Measurements from ENCODE around the gene KRT27. TPM values are rescaled to one million over a fixed set of nuclear protein-coding genes. Genes with fewer than 3 reads are reported as not detected.
A peak's percentile ranks its signal among the peaks of the same experiment; 100 is the strongest.

The KRT27 gene
- total and polyA plus RNA-seq, 9 of the 15 experiments (the other 6 are each of a cell fraction or from before 2014, with no cell fraction given) = 0.10 TPM; not detected in 8

DNA sequence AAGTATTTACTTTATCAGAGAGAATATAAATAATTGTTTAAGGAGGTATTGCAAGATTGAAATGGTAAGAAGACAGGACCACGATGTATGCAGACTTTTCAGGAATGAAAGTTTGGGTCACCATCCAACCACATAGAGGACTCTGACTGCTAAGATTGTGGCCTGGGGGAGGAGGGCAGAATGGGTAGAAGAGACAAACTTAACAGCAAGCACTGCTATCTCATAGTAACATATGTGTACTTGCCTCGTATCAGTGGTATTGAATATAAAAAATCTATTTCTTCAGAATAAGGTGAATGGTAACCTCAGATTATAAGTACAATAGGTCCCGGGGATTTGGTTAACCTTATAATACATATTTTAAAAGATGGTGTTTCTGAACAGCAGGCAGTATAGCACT, 34.2 kb upstream of the KRT27 start (continued):
- TF ChIP-seq, protein P1, sequence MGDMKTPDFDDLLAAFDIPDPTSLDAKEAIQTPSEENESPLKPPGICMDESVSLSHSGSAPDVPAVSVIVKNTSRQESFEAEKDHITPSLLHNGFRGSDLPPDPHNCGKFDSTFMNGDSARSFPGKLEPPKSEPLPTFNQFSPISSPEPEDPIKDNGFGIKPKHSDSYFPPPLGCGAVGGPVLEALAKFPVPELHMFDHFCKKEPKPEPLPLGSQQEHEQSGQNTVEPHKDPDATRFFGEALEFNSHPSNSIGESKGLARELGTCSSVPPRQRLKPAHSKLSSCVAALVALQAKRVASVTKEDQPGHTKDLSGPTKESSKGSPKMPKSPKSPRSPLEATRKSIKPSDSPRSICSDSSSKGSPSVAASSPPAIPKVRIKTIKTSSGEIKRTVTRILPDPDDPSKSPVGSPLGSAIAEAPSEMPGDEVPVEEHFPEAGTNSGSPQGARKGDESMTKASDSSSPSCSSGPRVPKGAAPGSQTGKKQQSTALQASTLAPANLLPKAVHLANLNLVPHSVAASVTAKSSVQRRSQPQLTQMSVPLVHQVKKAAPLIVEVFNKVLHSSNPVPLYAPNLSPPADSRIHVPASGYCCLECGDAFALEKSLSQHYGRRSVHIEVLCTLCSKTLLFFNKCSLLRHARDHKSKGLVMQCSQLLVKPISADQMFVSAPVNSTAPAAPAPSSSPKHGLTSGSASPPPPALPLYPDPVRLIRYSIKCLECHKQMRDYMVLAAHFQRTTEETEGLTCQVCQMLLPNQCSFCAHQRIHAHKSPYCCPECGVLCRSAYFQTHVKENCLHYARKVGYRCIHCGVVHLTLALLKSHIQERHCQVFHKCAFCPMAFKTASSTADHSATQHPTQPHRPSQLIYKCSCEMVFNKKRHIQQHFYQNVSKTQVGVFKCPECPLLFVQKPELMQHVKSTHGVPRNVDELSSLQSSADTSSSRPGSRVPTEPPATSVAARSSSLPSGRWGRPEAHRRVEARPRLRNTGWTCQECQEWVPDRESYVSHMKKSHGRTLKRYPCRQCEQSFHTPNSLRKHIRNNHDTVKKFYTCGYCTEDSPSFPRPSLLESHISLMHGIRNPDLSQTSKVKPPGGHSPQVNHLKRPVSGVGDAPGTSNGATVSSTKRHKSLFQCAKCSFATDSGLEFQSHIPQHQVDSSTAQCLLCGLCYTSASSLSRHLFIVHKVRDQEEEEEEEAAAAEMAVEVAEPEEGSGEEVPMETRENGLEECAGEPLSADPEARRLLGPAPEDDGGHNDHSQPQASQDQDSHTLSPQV (IDR thresholded peaks at IDR 0.05) = peak; percentile 29; the same call in 1 of the 2 replicates
- TF ChIP-seq U2AF1 (optimal IDR thresholded peaks at IDR 0.05; ENCODE audit: low read depth, low read length) (no peak), FOS (IDR thresholded peaks at IDR 0.05; ENCODE audit: extremely low read depth, insufficient read length) (no peak), TAL1 (IDR thresholded peaks at IDR 0.05) (peak; percentile 69), MAFK (IDR thresholded peaks at IDR 0.05; ENCODE audit: low read length) (no peak), SUPT5H (IDR thresholded peaks at IDR 0.05) (no peak), NFIC (IDR thresholded peaks at IDR 0.05) (peak; percentile 34; the same call in 1 of the 2 replicates), POLR2AphosphoS5 (IDR thresholded peaks at IDR 0.05; ENCODE audit: control insufficient read depth, insufficient read depth, low read depth, low read length) (0 out of 2 replicates have a peak, but pooled peaks have one; percentile 27), KDM1A (IDR thresholded peaks at IDR 0.05) (peak; percentile 75 to 84), CC2D1A (IDR thresholded peaks at IDR 0.05) (peak; percentile 47; the same call in 1 of the 2 replicates), TEAD4 (IDR thresholded peaks at IDR 0.05; ENCODE audit: low read length) (peak; percentile 77), TEAD4 (CRISPR knock-in tag; IDR thresholded peaks at IDR 0.05; ENCODE audit: borderline replicate concordance) (no peak), CBFA2T2 (conservative IDR thresholded peaks at IDR 0.05) (peak; percentile 70), SMARCE1 (IDR thresholded peaks at IDR 0.05) (no peak), HDAC2 (IDR thresholded peaks at IDR 0.05) (0 out of 2 replicates have a peak, but pooled peaks have one; percentile 17)
- TF ChIP-seq, protein P2, sequence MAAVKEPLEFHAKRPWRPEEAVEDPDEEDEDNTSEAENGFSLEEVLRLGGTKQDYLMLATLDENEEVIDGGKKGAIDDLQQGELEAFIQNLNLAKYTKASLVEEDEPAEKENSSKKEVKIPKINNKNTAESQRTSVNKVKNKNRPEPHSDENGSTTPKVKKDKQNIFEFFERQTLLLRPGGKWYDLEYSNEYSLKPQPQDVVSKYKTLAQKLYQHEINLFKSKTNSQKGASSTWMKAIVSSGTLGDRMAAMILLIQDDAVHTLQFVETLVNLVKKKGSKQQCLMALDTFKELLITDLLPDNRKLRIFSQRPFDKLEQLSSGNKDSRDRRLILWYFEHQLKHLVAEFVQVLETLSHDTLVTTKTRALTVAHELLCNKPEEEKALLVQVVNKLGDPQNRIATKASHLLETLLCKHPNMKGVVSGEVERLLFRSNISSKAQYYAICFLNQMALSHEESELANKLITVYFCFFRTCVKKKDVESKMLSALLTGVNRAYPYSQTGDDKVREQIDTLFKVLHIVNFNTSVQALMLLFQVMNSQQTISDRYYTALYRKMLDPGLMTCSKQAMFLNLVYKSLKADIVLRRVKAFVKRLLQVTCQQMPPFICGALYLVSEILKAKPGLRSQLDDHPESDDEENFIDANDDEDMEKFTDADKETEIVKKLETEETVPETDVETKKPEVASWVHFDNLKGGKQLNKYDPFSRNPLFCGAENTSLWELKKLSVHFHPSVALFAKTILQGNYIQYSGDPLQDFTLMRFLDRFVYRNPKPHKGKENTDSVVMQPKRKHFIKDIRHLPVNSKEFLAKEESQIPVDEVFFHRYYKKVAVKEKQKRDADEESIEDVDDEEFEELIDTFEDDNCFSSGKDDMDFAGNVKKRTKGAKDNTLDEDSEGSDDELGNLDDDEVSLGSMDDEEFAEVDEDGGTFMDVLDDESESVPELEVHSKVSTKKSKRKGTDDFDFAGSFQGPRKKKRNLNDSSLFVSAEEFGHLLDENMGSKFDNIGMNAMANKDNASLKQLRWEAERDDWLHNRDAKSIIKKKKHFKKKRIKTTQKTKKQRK (IDR thresholded peaks at IDR 0.05; ENCODE audit: borderline replicate concordance, low read depth, low read length) = no peak
- TF ChIP-seq, protein P3, sequence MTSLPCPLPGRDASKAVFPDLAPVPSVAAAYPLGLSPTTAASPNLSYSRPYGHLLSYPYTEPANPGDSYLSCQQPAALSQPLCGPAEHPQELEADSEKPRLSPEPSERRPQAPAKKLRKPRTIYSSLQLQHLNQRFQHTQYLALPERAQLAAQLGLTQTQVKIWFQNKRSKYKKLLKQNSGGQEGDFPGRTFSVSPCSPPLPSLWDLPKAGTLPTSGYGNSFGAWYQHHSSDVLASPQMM (CRISPR knock-in tag; IDR thresholded peaks at IDR 0.05) = no peak
- TF ChIP-seq, protein P4, sequence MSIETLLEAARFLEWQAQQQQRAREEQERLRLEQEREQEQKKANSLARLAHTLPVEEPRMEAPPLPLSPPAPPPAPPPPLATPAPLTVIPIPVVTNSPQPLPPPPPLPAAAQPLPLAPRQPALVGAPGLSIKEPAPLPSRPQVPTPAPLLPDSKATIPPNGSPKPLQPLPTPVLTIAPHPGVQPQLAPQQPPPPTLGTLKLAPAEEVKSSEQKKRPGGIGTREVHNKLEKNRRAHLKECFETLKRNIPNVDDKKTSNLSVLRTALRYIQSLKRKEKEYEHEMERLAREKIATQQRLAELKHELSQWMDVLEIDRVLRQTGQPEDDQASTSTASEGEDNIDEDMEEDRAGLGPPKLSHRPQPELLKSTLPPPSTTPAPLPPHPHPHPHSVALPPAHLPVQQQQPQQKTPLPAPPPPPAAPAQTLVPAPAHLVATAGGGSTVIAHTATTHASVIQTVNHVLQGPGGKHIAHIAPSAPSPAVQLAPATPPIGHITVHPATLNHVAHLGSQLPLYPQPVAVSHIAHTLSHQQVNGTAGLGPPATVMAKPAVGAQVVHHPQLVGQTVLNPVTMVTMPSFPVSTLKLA (conservative IDR thresholded peaks at IDR 0.05) = 0 out of 4 replicates have a peak, but pooled peaks of 1 of the 2 experiments have one; percentile 16
- TF ChIP-seq, protein P5, sequence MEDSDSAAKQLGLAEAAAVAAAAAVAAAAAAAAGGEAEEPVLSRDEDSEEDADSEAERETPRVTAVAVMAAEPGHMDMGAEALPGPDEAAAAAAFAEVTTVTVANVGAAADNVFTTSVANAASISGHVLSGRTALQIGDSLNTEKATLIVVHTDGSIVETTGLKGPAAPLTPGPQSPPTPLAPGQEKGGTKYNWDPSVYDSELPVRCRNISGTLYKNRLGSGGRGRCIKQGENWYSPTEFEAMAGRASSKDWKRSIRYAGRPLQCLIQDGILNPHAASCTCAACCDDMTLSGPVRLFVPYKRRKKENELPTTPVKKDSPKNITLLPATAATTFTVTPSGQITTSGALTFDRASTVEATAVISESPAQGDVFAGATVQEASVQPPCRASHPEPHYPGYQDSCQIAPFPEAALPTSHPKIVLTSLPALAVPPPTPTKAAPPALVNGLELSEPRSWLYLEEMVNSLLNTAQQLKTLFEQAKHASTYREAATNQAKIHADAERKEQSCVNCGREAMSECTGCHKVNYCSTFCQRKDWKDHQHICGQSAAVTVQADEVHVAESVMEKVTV (CRISPR knock-in tag; IDR thresholded peaks at IDR 0.05) = no peak

All from K562 (cell line).